ENCODE data around the gene BMP7.

GRCh38 chr20:57252559-57253162 lies 13.8 kb downstream of the BMP7 start:
- TF ChIP-seq CTCF (IDR thresholded peaks at IDR 0.05) = no peak
- no peak for TF ChIP-seq POLR2A (IDR thresholded peaks at IDR 0.05)

All from uterus (tissue), 2 donors.